ENCODE data around the gene FAIM2.

The FAIM2 gene

DNA sequence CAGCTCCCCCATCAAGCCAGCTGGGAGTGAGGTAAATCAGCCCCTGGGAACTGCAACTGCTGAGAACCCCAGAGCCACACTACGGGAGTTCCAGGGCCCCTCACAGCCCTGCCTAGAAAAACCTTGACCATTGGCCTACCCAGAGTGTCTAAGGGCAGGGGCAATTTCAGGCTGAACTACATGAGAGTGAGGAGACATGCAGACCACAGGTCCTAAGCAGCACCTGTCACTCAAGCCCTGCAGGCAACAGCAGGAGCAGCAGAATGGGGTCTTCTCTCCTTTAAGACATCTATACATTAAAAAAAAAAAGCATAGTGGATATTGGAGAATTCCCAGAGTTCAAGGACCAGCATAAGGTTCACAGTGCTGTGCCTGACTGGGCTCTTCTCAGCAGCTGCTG lies 80.3 kb downstream of the FAIM2 start:
- DNase-seq (ENCODE audit: low spot score) = no peak

DNA sequence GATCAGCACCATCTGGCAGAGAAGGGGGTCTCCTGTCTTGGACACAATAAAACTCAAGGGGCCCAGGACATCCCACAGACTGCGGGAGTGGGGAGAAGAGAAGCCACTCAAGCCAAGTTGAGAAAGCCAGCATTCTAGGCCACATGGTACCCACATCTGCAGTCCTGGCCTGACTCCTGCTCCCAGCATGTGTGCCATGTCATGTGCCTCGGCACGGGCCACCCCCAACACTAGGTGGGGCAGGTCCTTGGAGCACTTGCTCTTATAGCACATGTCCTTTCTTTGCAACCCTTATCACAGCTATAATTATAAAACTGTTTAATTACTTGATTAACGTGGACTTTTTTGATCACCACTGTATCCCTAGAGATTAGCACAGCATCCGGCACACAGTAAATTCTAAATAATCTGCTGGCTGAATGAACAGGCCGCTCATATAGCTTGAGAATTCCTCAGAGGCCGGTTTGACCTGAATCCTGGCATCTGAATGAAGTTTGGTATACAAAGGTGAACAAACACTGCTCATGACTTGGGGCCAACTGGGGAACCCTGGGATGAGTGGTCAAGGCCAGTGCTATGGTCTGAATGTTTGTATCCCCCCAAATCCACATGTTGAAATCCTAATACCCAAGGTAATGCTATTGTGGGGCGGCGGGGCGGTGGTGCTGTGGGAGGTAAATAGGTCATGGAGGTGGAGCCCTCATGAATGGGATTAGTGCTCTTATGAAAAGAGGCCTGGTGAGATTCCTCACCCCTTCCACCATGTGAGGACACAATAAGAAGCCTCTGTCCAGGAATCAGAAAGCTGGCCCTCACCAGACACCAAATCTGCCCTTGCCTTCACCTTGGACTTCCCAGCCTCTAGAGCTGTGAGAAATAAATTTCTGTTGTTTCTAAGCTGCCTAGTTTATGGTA lies 82.1 kb downstream of the FAIM2 start:
- no peak for DNase-seq (ENCODE audit: low spot score)

DNA sequence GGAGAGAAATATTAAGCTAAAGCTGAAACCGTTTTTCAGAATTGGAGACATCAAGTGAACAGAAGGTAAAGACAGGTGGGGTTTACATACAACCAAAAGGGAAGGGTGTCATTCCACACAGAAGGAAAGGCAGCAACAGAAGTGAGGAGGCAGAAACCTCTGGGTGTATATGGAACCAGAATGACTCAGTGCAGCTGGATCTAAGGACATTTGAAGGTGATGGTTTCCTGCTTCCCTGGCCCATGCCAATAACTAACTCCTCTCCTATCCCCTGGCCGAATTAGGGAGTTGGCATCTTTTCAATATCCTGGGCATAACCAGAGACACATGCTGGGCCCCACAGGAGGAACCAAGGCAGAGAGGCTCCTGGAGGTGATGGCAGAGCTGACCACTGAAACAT lies 83.9 kb downstream of the FAIM2 start:
- no peak for DNase-seq (ENCODE audit: low spot score)

DNA sequence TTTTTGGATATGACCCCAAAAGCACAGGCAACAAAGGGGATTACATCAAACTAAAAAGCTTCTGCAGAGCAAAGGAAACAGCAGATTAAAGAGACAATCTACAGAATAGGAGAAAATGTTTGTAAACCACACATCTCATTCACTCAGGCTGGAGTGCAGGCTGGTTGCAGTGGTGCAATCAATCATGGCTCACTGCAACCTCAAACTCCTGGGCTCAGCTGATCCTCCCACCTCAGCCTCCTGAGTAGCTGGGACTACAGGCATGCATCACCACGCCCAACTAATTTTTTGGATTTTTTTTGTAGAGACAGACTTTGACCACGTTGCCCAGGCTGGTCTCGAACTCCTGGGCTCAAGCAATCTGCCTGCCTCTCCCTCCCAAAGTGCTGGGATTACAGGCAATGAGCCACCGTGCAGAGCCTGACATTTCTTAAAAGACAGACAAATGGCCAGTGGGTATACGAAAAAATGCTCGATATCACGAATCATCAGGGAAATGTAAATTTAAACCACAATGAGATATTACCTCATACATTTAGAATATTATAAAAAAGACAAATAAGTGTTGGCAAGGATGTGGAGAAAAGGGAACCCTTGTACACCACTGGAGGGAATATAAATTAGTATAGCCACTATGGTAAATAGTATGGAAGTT lies 85.3 kb downstream of the FAIM2 start:
- DNase-seq (ENCODE audit: low spot score) = no peak
